PC-3 (cell line): ENCODE measurements around the gene ERO1B. TPM values are rescaled to one million over a fixed set of nuclear protein-coding genes. Genes with fewer than 3 reads are reported as not detected.

Experiments used
- ATAC-seq: fragments of 200-7000 bp; cut with Tn5 transposase; 2 replicates; pipeline ENCODE4 v1.9.1; 2020; ENCODE audit warnings: mild to moderate bottlenecking, moderate library complexity
- BruUV-seq: library from RNA; stranded (reverse); fragments of 400-500 nt; replicated peaks from 2 replicates; lab custom pipeline; 2021; lab: Mats Ljungman, UMichigan
- CTCF ChIA-PET: fragments of 300-600 bp; sonication (Branson Sonifier 250); formaldehyde crosslinking; loops from one replicate; lab custom pipeline; 2022; ENCODE audit warnings: antibody characterized with exemption; lab: Charles Lee
- POLR2A ChIA-PET: fragments of 300-600 bp; sonication (Branson Sonifier 250); formaldehyde crosslinking; loops from one replicate; lab custom pipeline; 2022; ENCODE audit warnings: antibody characterized with exemption; ENCODE audit not compliant: unreplicated experiment; lab: Charles Lee
- DNase-seq: peaks from one replicate; pipeline ENCODE4 v3.0.0-alpha.2; 2015
- H2AFZ ChIP-seq: fragments of 300-600 bp; sonication (generic); 2 replicates; pipeline ENCODE4 v1.6.0; 2016; ENCODE audit warnings: antibody characterized with exemption, low read length
- H3F3A ChIP-seq: fragments of 300-600 bp; sonication (generic); one replicate; pipeline ENCODE4 v1.6.0; 2017; ENCODE audit warnings: antibody characterized with exemption, low read length, control low read depth, mild to moderate bottlenecking; ENCODE audit not compliant: unreplicated experiment
- H3K27ac ChIP-seq: fragments of 300-600 bp; sonication (generic); 2 replicates; pipeline ENCODE4 v1.5.1; 2016; ENCODE audit warnings: mild to moderate bottlenecking, low read length
- H3K27me3 ChIP-seq: fragments of 300-600 bp; sonication (generic); 2 replicates; pipeline ENCODE4 v1.6.1; 2016; ENCODE audit warnings: low read length, mixed read lengths
- H3K36me3 ChIP-seq: fragments of 300-600 bp; sonication (generic); 2 replicates; pipeline ENCODE4 v1.6.1; 2016; ENCODE audit warnings: low read depth, mixed run types, low read length, mixed read lengths
- H3K4me1 ChIP-seq: fragments of 300-600 bp; sonication (generic); 2 replicates; pipeline ENCODE4 v1.5.1; 2016; ENCODE audit warnings: low read length; ENCODE audit not compliant: insufficient read depth
- H3K4me2 ChIP-seq: fragments of 300-600 bp; sonication (generic); 2 replicates; pipeline ENCODE4 v1.6.0; 2016; ENCODE audit warnings: low read length
- H3K4me3 ChIP-seq: fragments of 300-600 bp; sonication (generic); 2 replicates; pipeline ENCODE4 v1.5.1; 2016; ENCODE audit warnings: mild to moderate bottlenecking, low read length, mixed read lengths
- H3K79me2 ChIP-seq: fragments of 300-600 bp; sonication (generic); 2 replicates; pipeline ENCODE4 v1.6.1; 2017; ENCODE audit warnings: low read length, mixed read lengths
- H3K9ac ChIP-seq: fragments of 300-600 bp; sonication (generic); 2 replicates; pipeline ENCODE4 v1.6.0; 2016; ENCODE audit warnings: mild to moderate bottlenecking, low read length
- H3K9me2 ChIP-seq: fragments of 300-600 bp; sonication (generic); replicated peaks from 2 replicates; pipeline ENCODE4 v1.6.1; 2016; ENCODE audit warnings: mixed run types, low read length, mixed read lengths
- H3K9me3 ChIP-seq: fragments of 300-600 bp; sonication (generic); 2 replicates; pipeline ENCODE4 v1.6.1; 2016; ENCODE audit warnings: low read length, mixed read lengths
- H4K20me1 ChIP-seq: fragments of 300-600 bp; sonication (generic); 2 replicates; pipeline ENCODE4 v1.6.1; 2016; ENCODE audit warnings: low read length, mixed read lengths
- CTCF ChIP-seq: fragments of 300-600 bp; sonication (generic); conservative IDR thresholded peaks from 2 replicates; pipeline ENCODE4 v1.5.1; 2017; ENCODE audit warnings: antibody characterized with exemption, low read depth, mild to moderate bottlenecking, low read length
- EZH2 ChIP-seq: fragments of 300-600 bp; sonication (generic); IDR thresholded peaks from one replicate; pipeline ENCODE4 v1.6.1; 2017; ENCODE audit warnings: antibody characterized with exemption, mild to moderate bottlenecking, low read length; ENCODE audit not compliant: unreplicated experiment
- EZH2phosphoT487 ChIP-seq: fragments of 300-600 bp; sonication (generic); IDR thresholded peaks from 2 replicates; pipeline ENCODE4 v1.6.1; 2018; ENCODE audit warnings: mild to moderate bottlenecking, antibody characterized with exemption, low read length, borderline replicate concordance
- intact Hi-C: fragments of 100-400 bp; cut with micrococcal nuclease; formaldehyde crosslinking; loops from 2 replicates; pipeline ENCODE4 v1.9.0; 2023
- total RNA-seq: library from RNA; depleted of rRNA; stranded (reverse); fragments of >200 nt; gene quantifications from 2 replicates; pipeline ENCODE4 v1.2.3, GENCODE V29; 2014

Gene ERO1B
- total RNA-seq, 1 experiment from 2014 or later: 0.95 TPM

GRCh38 chr1:236307435-236307834 is 25.7 kb upstream of the ERO1B start:
- no peak overlapping the region for H3K27ac ChIP-seq
- no peak for ATAC-seq
- ChIA-PET POLR2A (no interaction called here), CTCF (no interaction called here)
- intact Hi-C loops: no loop called here
- no peak for DNase-seq
- no peaks in the 10 kb centered on the region for H3K9me3 ChIP-seq
- H2AFZ ChIP-seq: no peak overlapping the region
- H4K20me1 ChIP-seq: no peaks in the 10 kb centered on the region
- TF ChIP-seq EZH2: no peak
- no peaks in the 10 kb centered on the region for H3K4me1 ChIP-seq
- no peak overlapping the region for H3K9ac ChIP-seq
- H3K27me3 ChIP-seq: no peaks in the 10 kb centered on the region
- no peak overlapping the region for H3K4me3 ChIP-seq
- no peak overlapping the region for H3K4me2 ChIP-seq
- H3F3A ChIP-seq: no peaks in the 10 kb centered on the region
- H3K36me3 ChIP-seq: no peaks in the 10 kb centered on the region
- BruUV-seq: no TSS peak
- H3K79me2 ChIP-seq: no peaks in the 10 kb centered on the region
- no peaks in the 10 kb centered on the region for H3K9me2 ChIP-seq

- H3K4me2 ChIP-seq: no peak overlapping the region
- no peak overlapping the region for H2AFZ ChIP-seq
- no peaks in the 10 kb centered on the region for H3K79me2 ChIP-seq
- ChIA-PET CTCF (no interaction called here), POLR2A (no interaction called here)
- H3K9me2 ChIP-seq: no peaks in the 10 kb centered on the region
- no peak overlapping the region for H3K4me3 ChIP-seq
- intact Hi-C loops: no loop called here
- BruUV-seq: no TSS peak
- TF ChIP-seq EZH2 (no peak), CTCF (no peak), EZH2phosphoT487 (no peak)
- no peaks in the 10 kb centered on the region for H3K36me3 ChIP-seq
- H3K9ac ChIP-seq: no peak overlapping the region
- H3F3A ChIP-seq: no peaks in the 10 kb centered on the region
- no peak overlapping the region for H3K27ac ChIP-seq
- no peaks in the 10 kb centered on the region for H3K9me3 ChIP-seq
- no peaks in the 10 kb centered on the region for H4K20me1 ChIP-seq
- H3K4me1 ChIP-seq: no peaks in the 10 kb centered on the region
- H3K27me3 ChIP-seq: no peaks in the 10 kb centered on the region
- no peak for DNase-seq
- ATAC-seq: no peak
Observed at GRCh38 chr1:236304682-236305081, 22.9 kb upstream of the ERO1B start.

GRCh38 chr1:236303675-236304074 is 21.9 kb upstream of the ERO1B start:
- intact Hi-C loops: no loop called here

GRCh38 chr1:236302941-236303340 is 21.2 kb upstream of the ERO1B start:
- intact Hi-C loops: no loop called here

More at GRCh38 chr1:236303675-236304074, 21.9 kb upstream of the ERO1B start:
- no peak for TF ChIP-seq EZH2
- Histone ChIP-seq H2AFZ (no peak overlapping the region), H3K9ac (no peak overlapping the region), H3K4me1 (no peaks in the 10 kb centered on the region), H3K9me3 (no peaks in the 10 kb centered on the region), H3K4me2 (no peak overlapping the region), H3K36me3 (no peaks in the 10 kb centered on the region), H3K79me2 (no peaks in the 10 kb centered on the region), H3K4me3 (no peak overlapping the region), H3K9me2 (no peaks in the 10 kb centered on the region), H4K20me1 (no peaks in the 10 kb centered on the region), H3K27ac (no peak overlapping the region), H3K27me3 (no peaks in the 10 kb centered on the region), H3F3A (no peaks in the 10 kb centered on the region)
- ChIA-PET CTCF (no interaction called here), POLR2A (no interaction called here)
- DNase-seq (no peak), ATAC-seq (no peak)
- BruUV-seq: no TSS peak

More at GRCh38 chr1:236302941-236303340, 21.2 kb upstream of the ERO1B start:
- Histone ChIP-seq H3K4me2 (no peak overlapping the region), H3K79me2 (no peaks in the 10 kb centered on the region), H3K36me3 (no peaks in the 10 kb centered on the region), H3K9me2 (no peaks in the 10 kb centered on the region), H3K9ac (no peak overlapping the region), H3K4me3 (no peak overlapping the region), H3K27ac (no peak overlapping the region), H3F3A (no peaks in the 10 kb centered on the region), H2AFZ (no peak overlapping the region), H4K20me1 (no peaks in the 10 kb centered on the region), H3K4me1 (no peaks in the 10 kb centered on the region), H3K27me3 (no peaks in the 10 kb centered on the region), H3K9me3 (no peaks in the 10 kb centered on the region)
- no peak for TF ChIP-seq EZH2phosphoT487
- no peak for TF ChIP-seq EZH2
- no peak for TF ChIP-seq CTCF
- DNase-seq (no peak), ATAC-seq (no peak)
- no TSS peak for BruUV-seq
- ChIA-PET POLR2A (no interaction called here), CTCF (no interaction called here)
